Aorta (tissue), 5 donors: Measurements from ENCODE around the gene TMIGD3. TPM values are rescaled to one million over a fixed set of nuclear protein-coding genes. Genes with fewer than 3 reads are reported as not detected.

ENCODE experiments used
- ATAC-seq: fragments of 200-7000 bp; cut with Tn5 transposase; one replicate; pipeline ENCODE4 v1.9.1; 2022; ENCODE audit warnings: moderate library complexity; ENCODE audit not compliant: low FRiP score
- DNase-seq, 2 donors: peaks; one replicate each; pipeline ENCODE4 v3.0.0-alpha.2; 2020
- H3K27ac ChIP-seq, 2 donors: one replicate each; pipeline ENCODE4 v1.5.1; 2013; ENCODE audit warnings: low read length in 2 of 2, mild to moderate bottlenecking in 2 of 2, moderate library complexity in 2 of 2, control low read depth in 1 of 2, inconsistent platforms in 1 of 2, low read depth in 1 of 2
- H3K27me3 ChIP-seq, 2 donors: one replicate each; pipeline ENCODE4 v1.6.1; 2013; ENCODE audit warnings: control low read depth in 1 of 2, low read length in 1 of 2, mild to moderate bottlenecking in 1 of 2, moderate library complexity in 1 of 2; ENCODE audit not compliant: insufficient read depth in 2 of 2, control insufficient read depth in 1 of 2
- H3K36me3 ChIP-seq, 2 donors: one replicate each; pipeline ENCODE4 v1.6.1; 2013; ENCODE audit warnings: control low read depth in 1 of 2, low read length in 1 of 2, mild to moderate bottlenecking in 1 of 2; ENCODE audit not compliant: insufficient read depth in 2 of 2, control insufficient read depth in 1 of 2
- H3K4me1 ChIP-seq, 2 donors: one replicate each; pipeline ENCODE4 v1.6.1; 2013; ENCODE audit warnings: low read length in 2 of 2, control low read depth in 1 of 2, mild to moderate bottlenecking in 1 of 2, moderate library complexity in 1 of 2; ENCODE audit not compliant: insufficient read depth in 2 of 2, control insufficient read depth in 1 of 2
- H3K4me3 ChIP-seq, 2 donors: one replicate each; pipeline ENCODE4 v1.5.1; 2013; ENCODE audit warnings: low read length in 2 of 2, control low read depth in 1 of 2, mild to moderate bottlenecking in 1 of 2
- H3K9me3 ChIP-seq: one replicate; pipeline ENCODE4 v1.6.1; 2013; ENCODE audit warnings: mild to moderate bottlenecking, low read length; ENCODE audit not compliant: control insufficient read depth
- WGBS, 2 donors: extraction: QIAGEN DNeasy Blood & Tissue Kit; methylation state at CpG; one replicate each; pipeline ENCODE4 v1.1.7; 2013; 5-methylcytosine and 5-hydroxymethylcytosine counted together
- intact Hi-C, 2 donors: fragments of 100-400 bp; cut with DNase I; formaldehyde crosslinking; loops; one replicate each; pipeline versions ENCODE4 v1.14.2 to v1.15.0; 2022
- polyA plus RNA-seq, 2 donors: library from polyadenylated mRNA; stranded (reverse); fragments of 200-250 nt; gene quantifications; one replicate each; pipeline ENCODE4 v1.2.3, GENCODE V29; 2013
- total RNA-seq, 2 donors: library from RNA; stranded (reverse); fragmentation: NEBNext Ultra II Directional; extraction: Animal tissue kit (Norgen Biotek cat#: 25700); gene quantifications; one replicate each; pipeline ENCODE4 v1.2.1, GENCODE V29; 2021
- donor health status: healthy with polysubstance abuse.
- donor health status: Bipolar disorder and iron deficiency.
- donor health status: DM: no; HTN: no; CAD: no.
- donor health status: DM: no; HTN: no; CAD: no.
- donor health status: DM: yes; HTN: yes; CAD: no.

Gene TMIGD3
- total and polyA plus RNA-seq, 4 donors = 1.3 to 7.3 (median 5.0) TPM

GRCh38 chr1:111452581-111452980, 50.9 kb downstream of the TMIGD3 start:
- intact Hi-C loops = no loop called here
- DNase-seq (no peak), ATAC-seq (no peak)
- Histone ChIP-seq H3K4me1 (peaks cover 0 to 8% of the 10 kb centered on the region in 2 donors), H3K4me3 (no peak overlapping the region), H3K9me3 (no peaks in the 10 kb centered on the region), H3K36me3 (peaks cover 0 to 3% of the 10 kb centered on the region in 2 donors), H3K27ac (no peak overlapping the region), H3K27me3 (no peaks in the 10 kb centered on the region)
- WGBS, 2 donors = 81 to 87% methylated on average over 3 of the region's 3 CpGs

DNA sequence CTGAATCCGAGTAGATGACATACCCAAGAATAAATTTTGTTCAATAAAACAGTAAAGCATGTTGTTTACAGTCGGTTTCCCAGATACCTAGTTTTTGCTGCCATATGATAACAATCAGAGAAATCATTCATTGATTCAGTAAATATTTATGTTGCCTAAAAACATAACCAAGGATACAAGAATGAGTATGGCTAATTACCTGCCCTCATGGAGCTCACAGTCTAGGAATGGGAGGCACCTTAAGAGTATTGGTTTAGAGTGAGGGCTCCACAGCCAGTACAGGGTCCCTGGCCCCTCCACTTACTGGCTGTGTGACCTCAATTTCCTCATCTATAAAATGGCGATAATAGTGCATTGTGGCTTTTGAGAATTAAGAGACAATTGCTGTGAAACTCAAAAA, 53.2 kb downstream of the TMIGD3 start:
- Histone ChIP-seq H3K36me3 (peaks cover 0 to 2% of the 10 kb centered on the region in 2 donors), H3K27ac (no peak overlapping the region), H3K27me3 (no peaks in the 10 kb centered on the region), H3K4me3 (peak overlapping the region; percentile 59 to 99), H3K9me3 (no peaks in the 10 kb centered on the region), H3K4me1 (peaks cover 0 to 8% of the 10 kb centered on the region in 2 donors)
- no peak for ATAC-seq
- intact Hi-C loops = no loop called here
- DNase-seq = no peak
- WGBS, 2 donors = 49 to 50% methylated on average over 3 of the region's 3 CpGs

DNA sequence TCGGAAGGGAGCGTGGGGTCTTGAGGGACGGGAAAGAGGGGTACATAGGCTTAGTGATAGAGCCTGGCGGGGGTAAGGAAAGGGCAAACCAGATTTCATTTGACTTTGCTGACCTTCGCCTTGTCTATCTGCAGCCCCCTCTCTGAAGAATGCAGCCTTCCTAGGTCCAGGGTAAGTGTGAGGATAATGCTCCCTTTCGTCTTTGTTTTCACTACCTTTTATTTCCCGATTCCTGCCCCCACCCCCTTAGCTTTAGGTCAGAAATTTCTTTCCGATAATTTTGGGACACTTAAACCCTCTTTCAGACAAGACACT, 53.8 kb downstream of the TMIGD3 start:
- H3K4me1 ChIP-seq = peaks cover 0 to 8% of the 10 kb centered on the region in 2 donors

DNA sequence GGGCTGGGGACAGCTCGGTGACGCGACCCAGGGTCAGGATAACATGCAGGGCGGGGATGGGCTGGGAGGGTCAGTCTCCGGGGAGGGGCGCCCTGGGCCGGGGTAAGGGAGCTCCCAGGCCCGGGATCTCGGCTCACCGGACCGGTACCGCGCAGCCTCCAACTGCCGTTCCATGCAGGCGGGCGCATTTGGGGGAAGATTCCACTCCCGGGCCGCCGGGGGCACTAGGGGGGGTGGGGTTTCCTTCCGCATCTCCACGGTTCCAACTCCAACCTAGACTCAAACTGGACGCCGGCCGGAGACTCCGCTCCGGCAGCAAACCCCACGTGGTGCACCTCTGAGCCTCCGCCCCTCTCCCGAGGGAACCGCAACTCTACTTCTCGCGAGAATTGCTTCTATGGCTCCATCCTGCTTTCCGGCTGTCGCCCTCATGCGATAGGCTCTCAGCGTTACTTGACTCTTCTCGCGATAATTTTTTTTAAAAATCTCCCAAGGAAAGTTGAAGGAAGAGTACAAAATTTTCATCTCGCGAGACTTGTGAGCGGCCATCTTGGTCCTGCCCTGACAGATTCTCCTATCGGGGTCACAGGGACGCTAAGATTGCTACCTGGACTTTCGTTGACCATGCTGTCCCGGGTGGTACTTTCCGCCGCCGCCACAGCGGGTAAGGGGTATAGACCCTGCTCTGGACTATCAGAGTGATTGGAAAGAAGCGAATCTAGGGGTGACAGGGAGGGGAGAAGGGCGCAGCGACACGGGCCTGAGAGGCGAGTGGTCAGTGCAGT, 54.3 kb downstream of the TMIGD3 start, which contains the start of the genes ATP5PB and WDR77:
Gene ATP5PB, plus strand, starts transcription at position 547 of the 785 bp plus-strand sequence. Its CDS starts 78 bp downstream, at position 625.
Gene WDR77, minus strand, starts transcription at position 339 of the 785 bp plus-strand sequence. Its CDS starts 87 bp downstream, at position 252.
- DNase-seq (peak; percentile 96 to 97), ATAC-seq (peak; percentile 99)
- Histone ChIP-seq H3K4me1 (peaks cover 0 to 8% of the 10 kb centered on the region in 2 donors), H3K9me3 (no peaks in the 10 kb centered on the region), H3K27me3 (no peaks in the 10 kb centered on the region), H3K4me3 (peak within 1 kb of the TSS; percentile 59 to 99), H3K27ac (peak within 1 kb of the TSS in 1 of 2 donors; percentile 61), H3K36me3 (peaks cover 0 to 2% of the 10 kb centered on the region in 2 donors)
- WGBS, 2 donors = 0 to 1% methylated on average over 41 to 54 of the region's 54 CpGs
- intact Hi-C loops = no loop called here

More for the DNA sequence above, 53.8 kb downstream of the TMIGD3 start:
- ATAC-seq = no peak
- WGBS, 2 donors = 0 to 1% methylated on average over 8 of the region's 8 CpGs
- H3K4me3 ChIP-seq = peak overlapping the region; percentile 59 to 99
- H3K27ac ChIP-seq = peak overlapping the region in 1 of 2 donors; percentile 61
- no peak for DNase-seq
- no peaks in the 10 kb centered on the region for H3K9me3 ChIP-seq
- H3K36me3 ChIP-seq = peaks cover 0 to 2% of the 10 kb centered on the region in 2 donors
- intact Hi-C loops = no loop called here
- no peaks in the 10 kb centered on the region for H3K27me3 ChIP-seq

GRCh38 chr1:111448482-111448917, 54.9 kb downstream of the TMIGD3 start:
- Histone ChIP-seq H3K4me3 (peak overlapping the region; percentile 32 to 74), H3K27ac (no peak overlapping the region), H3K36me3 (peaks cover 2 to 5% of the 10 kb centered on the region in 2 donors), H3K9me3 (no peaks in the 10 kb centered on the region), H3K4me1 (peaks cover 0 to 8% of the 10 kb centered on the region in 2 donors), H3K27me3 (no peaks in the 10 kb centered on the region)
- 2% methylated on average over 24 to 25 of the region's 25 CpGs for WGBS, 2 donors
- no peak for DNase-seq
- ATAC-seq = peak; percentile 4
- intact Hi-C loops = no loop called here

GRCh38 chr1:111446967-111447892, 56.2 kb downstream of the TMIGD3 start:
- no peak overlapping the region for H3K27ac ChIP-seq
- no peaks in the 10 kb centered on the region for H3K27me3 ChIP-seq
- intact Hi-C loops = no loop called here
- DNase-seq (no peak), ATAC-seq (no peak)
- 67 to 69% methylated on average over 4 of the region's 4 CpGs for WGBS, 2 donors
- no peak overlapping the region for H3K4me3 ChIP-seq
- peaks cover 0 to 8% of the 10 kb centered on the region in 2 donors for H3K4me1 ChIP-seq
- peaks cover 4 to 6% of the 10 kb centered on the region in 2 donors for H3K36me3 ChIP-seq
- no peaks in the 10 kb centered on the region for H3K9me3 ChIP-seq

- no peak overlapping the region for H3K4me3 ChIP-seq
- H3K36me3 ChIP-seq = peaks cover 4 to 10% of the 10 kb centered on the region in 2 donors
- ATAC-seq (no peak), DNase-seq (no peak)
- H3K4me1 ChIP-seq = peaks cover 0 to 8% of the 10 kb centered on the region in 2 donors
- H3K27ac ChIP-seq = no peak overlapping the region
- no peaks in the 10 kb centered on the region for H3K9me3 ChIP-seq
- intact Hi-C loops = no loop called here
- no peaks in the 10 kb centered on the region for H3K27me3 ChIP-seq
- 89% methylated on average over 4 of the region's 4 CpGs for WGBS, 2 donors
Measured at GRCh38 chr1:111446546-111446945, 56.9 kb downstream of the TMIGD3 start.

GRCh38 chr1:111444031-111444430, 59.4 kb downstream of the TMIGD3 start:
- no peak for ATAC-seq
- no peak for DNase-seq

More at GRCh38 chr1:111444031-111444430, 59.4 kb downstream of the TMIGD3 start:
- H3K27me3 ChIP-seq = no peaks in the 10 kb centered on the region
- intact Hi-C loops = no loop called here
- peaks cover 4 to 15% of the 10 kb centered on the region in 2 donors for H3K36me3 ChIP-seq
- WGBS, 2 donors = 72 to 76% methylated on average over 3 of the region's 3 CpGs
- H3K4me3 ChIP-seq = no peak overlapping the region
- no peaks in the 10 kb centered on the region for H3K9me3 ChIP-seq
- H3K4me1 ChIP-seq = peaks cover 0 to 5% of the 10 kb centered on the region in 2 donors
- no peak overlapping the region for H3K27ac ChIP-seq
